Effector CD8-positive, alpha-beta T cell (primary cell): ENCODE results near the gene KPNA3.
A peak's percentile ranks its signal among the peaks of the same experiment; 100 is the strongest.
"Not testable (repeated sequence)": the region's sequence is repeated elsewhere in the genome, so short reads cannot be mapped to it uniquely, and the experiment has no call there.

Experiments used
- DNase-seq: peaks from one replicate; lab custom pipeline; 2025; lab: John Stamatoyannopoulos, UW

Gene KPNA3

GRCh38 chr13:49806126-49806536 is 13.6 kb upstream of the KPNA3 start:
- DNase-seq = no peak

GRCh38 chr13:49803047-49803446 is 10.6 kb upstream of the KPNA3 start:
- not testable (repeated sequence) for DNase-seq

GRCh38 chr13:49802426-49802825 is 9.9 kb upstream of the KPNA3 start:
- no peak for DNase-seq

- peak; percentile 39 for DNase-seq
Observed at GRCh38 chr13:49791711-49792549, 552 bp downstream of the KPNA3 start.

- no peak for DNase-seq
Observed at GRCh38 chr13:49791315-49791710, 1.2 kb downstream of the KPNA3 start.

- no peak for DNase-seq
Observed at GRCh38 chr13:49789968-49790367, 2.5 kb downstream of the KPNA3 start.

- no peak for DNase-seq
Observed at GRCh38 chr13:49786401-49787008, 6.0 kb downstream of the KPNA3 start.

GRCh38 chr13:49784886-49785570 is 7.5 kb downstream of the KPNA3 start:
- DNase-seq = no peak

GRCh38 chr13:49783865-49784264 is 8.6 kb downstream of the KPNA3 start:
- no peak for DNase-seq

- DNase-seq = no peak
Observed at GRCh38 chr13:49782784-49783183, 9.7 kb downstream of the KPNA3 start.

- DNase-seq = no peak
Observed at GRCh38 chr13:49781806-49782205, 10.7 kb downstream of the KPNA3 start.

GRCh38 chr13:49779721-49780120 is 12.8 kb downstream of the KPNA3 start:
- no peak for DNase-seq

GRCh38 chr13:49777746-49778614 is 14.5 kb downstream of the KPNA3 start:
- no peak for DNase-seq

GRCh38 chr13:49776871-49777270 is 15.6 kb downstream of the KPNA3 start:
- DNase-seq = no peak

- DNase-seq = no peak
Observed at GRCh38 chr13:49774376-49775005, 18.0 kb downstream of the KPNA3 start.

- DNase-seq = no peak
Observed at GRCh38 chr13:49772828-49773227, 19.7 kb downstream of the KPNA3 start.

GRCh38 chr13:49761811-49762210 is 30.7 kb downstream of the KPNA3 start:
- not testable (repeated sequence) for DNase-seq

- DNase-seq = no peak
Observed at GRCh38 chr13:49760558-49760957, 31.9 kb downstream of the KPNA3 start.

- DNase-seq = no peak
Observed at GRCh38 chr13:49759503-49759902, 33.0 kb downstream of the KPNA3 start.

- no peak for DNase-seq
Observed at GRCh38 chr13:49756263-49756662, 36.2 kb downstream of the KPNA3 start.

GRCh38 chr13:49754146-49754545 is 38.3 kb downstream of the KPNA3 start:
- no peak for DNase-seq
